ENCODE data around the gene WFS1. TPM values are rescaled to one million over a fixed set of nuclear protein-coding genes. Genes with fewer than 3 reads are reported as not detected.

The WFS1 gene
- total RNA-seq, 1 experiment from 2014 or later, result 0.89 TPM

DNA sequence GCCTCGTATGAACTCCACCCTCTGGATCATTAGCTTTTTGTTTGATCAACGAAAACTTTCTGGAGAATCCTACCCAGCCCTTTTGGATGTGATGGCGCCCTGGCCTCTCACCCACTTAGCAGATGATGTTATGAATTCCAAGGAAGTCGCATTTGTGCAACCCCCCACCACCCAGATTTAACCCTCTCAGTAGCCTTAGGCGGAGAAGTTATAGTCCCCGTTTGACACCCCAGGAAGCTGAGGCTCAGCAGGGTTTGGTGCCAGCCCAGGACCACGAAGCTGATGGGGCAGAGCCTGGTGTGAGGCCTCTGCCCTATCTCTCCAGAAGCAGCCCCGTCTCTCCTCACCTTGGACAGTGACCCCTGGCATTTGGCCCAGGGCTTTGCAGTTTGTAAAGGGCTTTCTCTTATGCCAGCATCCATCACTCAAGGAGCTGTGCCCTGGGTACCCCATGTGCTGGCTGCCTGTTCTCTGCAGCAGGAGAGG, 1.0 kb downstream of the WFS1 start:
- Histone ChIP-seq H3K27me3 (ENCODE audit: low read length) (no peaks in the 10 kb centered on the region), H3K4me2 (ENCODE audit: low read depth, low read length, poor library complexity, severe bottlenecking) (no peak overlapping the region), H3K9me3 (ENCODE audit: low read length) (no peaks in the 10 kb centered on the region), H3K79me2 (ENCODE audit: low read length) (no peaks in the 10 kb centered on the region), H2AFZ (ENCODE audit: low read length) (no peak overlapping the region), H4K20me1 (ENCODE audit: insufficient read depth, low read depth, low read length) (no peaks in the 10 kb centered on the region), H3K4me1 (ENCODE audit: low read length) (peaks cover 5% of the 10 kb centered on the region), H3K36me3 (ENCODE audit: insufficient read depth, low read length) (no peaks in the 10 kb centered on the region), H3K9ac (ENCODE audit: low read length) (no peak overlapping the region), H3K4me3 (ENCODE audit: low read length) (no peak overlapping the region), H3K9me2 (replicated peaks; ENCODE audit: insufficient read depth, low read length) (no peaks in the 10 kb centered on the region), H3K27ac (ENCODE audit: low read length) (no peak overlapping the region)
- DNase-seq, result no peak

DNA sequence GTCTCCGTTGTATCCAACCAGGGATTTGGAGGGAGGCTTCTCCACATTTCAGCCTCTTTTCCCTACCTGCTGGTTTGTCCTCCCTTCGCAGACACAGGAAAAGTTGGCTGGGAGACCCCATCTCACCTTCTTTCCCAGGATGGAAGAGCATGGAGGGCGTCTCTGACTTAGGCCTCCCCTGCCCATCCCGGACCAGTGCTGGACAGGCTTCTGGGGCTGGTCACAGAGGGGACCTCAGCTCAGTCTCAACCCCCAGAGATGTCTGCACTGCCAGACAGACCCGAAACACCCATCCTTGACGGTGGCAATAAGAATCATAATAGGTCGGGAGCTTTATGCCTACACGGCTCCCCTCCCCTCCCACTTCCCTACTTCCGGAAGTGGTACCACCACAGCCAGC, 1.6 kb downstream of the WFS1 start:
- DNase-seq, result no peak
- Histone ChIP-seq H3K4me1 (ENCODE audit: low read length) (peaks cover 5% of the 10 kb centered on the region), H3K4me2 (ENCODE audit: low read depth, low read length, poor library complexity, severe bottlenecking) (no peak overlapping the region), H3K27me3 (ENCODE audit: low read length) (no peaks in the 10 kb centered on the region), H3K9ac (ENCODE audit: low read length) (no peak overlapping the region), H3K9me2 (replicated peaks; ENCODE audit: insufficient read depth, low read length) (no peaks in the 10 kb centered on the region), H3K79me2 (ENCODE audit: low read length) (no peaks in the 10 kb centered on the region), H3K36me3 (ENCODE audit: insufficient read depth, low read length) (no peaks in the 10 kb centered on the region), H4K20me1 (ENCODE audit: insufficient read depth, low read depth, low read length) (no peaks in the 10 kb centered on the region), H3K27ac (ENCODE audit: low read length) (no peak overlapping the region), H3K9me3 (ENCODE audit: low read length) (no peaks in the 10 kb centered on the region), H3K4me3 (ENCODE audit: low read length) (no peak overlapping the region), H2AFZ (ENCODE audit: low read length) (no peak overlapping the region)

GRCh38 chr4:6271701-6272465, 2.2 kb downstream of the WFS1 start:
- Histone ChIP-seq H3K9me3 (ENCODE audit: low read length) (no peaks in the 10 kb centered on the region), H3K79me2 (ENCODE audit: low read length) (no peaks in the 10 kb centered on the region), H3K9me2 (replicated peaks; ENCODE audit: insufficient read depth, low read length) (no peaks in the 10 kb centered on the region), H2AFZ (ENCODE audit: low read length) (no peak overlapping the region), H3K36me3 (ENCODE audit: insufficient read depth, low read length) (no peaks in the 10 kb centered on the region), H3K4me2 (ENCODE audit: low read depth, low read length, poor library complexity, severe bottlenecking) (no peak overlapping the region), H4K20me1 (ENCODE audit: insufficient read depth, low read depth, low read length) (no peaks in the 10 kb centered on the region), H3K27me3 (ENCODE audit: low read length) (no peaks in the 10 kb centered on the region), H3K4me3 (ENCODE audit: low read length) (no peak overlapping the region), H3K4me1 (ENCODE audit: low read length) (peaks cover 5% of the 10 kb centered on the region), H3K27ac (ENCODE audit: low read length) (no peak overlapping the region), H3K9ac (ENCODE audit: low read length) (no peak overlapping the region)
- DNase-seq, result no peak

DNA sequence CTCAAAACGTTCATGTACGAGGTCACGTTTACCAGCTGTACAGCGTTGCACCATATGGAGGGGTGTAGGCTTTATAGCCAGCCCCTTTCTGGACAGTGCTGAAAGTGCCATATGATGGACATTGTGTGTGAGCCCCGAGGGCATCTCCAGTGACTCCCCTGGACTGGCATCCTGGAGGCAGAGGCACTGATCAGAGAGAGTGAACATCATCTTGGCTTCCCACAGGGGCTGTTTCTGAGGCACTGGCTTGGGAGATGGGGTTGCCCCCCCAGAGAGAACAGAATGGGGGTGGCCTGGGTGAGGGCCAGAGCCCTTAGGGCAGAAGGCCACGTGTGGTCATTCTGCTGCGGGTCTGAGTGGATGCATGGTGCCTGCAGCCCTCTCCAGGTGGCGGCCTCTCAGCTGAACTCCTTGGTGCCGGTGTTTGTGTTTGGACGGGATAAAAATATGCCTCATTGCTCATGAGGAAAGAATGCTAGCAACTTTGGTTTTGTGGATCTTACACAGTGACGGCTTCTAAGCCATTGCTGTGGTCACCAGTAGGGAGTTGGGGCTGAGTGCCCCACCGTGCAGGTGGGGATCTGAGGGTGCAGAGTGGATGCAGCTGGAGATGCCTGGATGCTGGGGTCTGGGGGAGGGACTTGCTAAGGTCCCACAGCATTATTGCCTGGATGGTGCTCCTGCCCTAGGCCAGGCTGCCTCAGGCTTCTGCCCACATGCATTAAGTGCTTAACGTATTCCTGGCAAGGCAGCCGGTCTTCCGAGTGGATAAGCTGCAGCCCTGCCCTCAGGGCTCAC, 3.4 kb downstream of the WFS1 start:
- peaks cover 5% of the 10 kb centered on the region for H3K4me1 ChIP-seq (ENCODE audit: low read length)
- no peak for DNase-seq
- H3K4me2 ChIP-seq (ENCODE audit: low read depth, low read length, poor library complexity, severe bottlenecking), result no peak overlapping the region
- no peak overlapping the region for H3K27ac ChIP-seq (ENCODE audit: low read length)
- no peaks in the 10 kb centered on the region for H4K20me1 ChIP-seq (ENCODE audit: insufficient read depth, low read depth, low read length)
- H3K4me3 ChIP-seq (ENCODE audit: low read length), result no peak overlapping the region
- no peaks in the 10 kb centered on the region for H3K36me3 ChIP-seq (ENCODE audit: insufficient read depth, low read length)
- no peak overlapping the region for H2AFZ ChIP-seq (ENCODE audit: low read length)
- no peaks in the 10 kb centered on the region for H3K27me3 ChIP-seq (ENCODE audit: low read length)
- no peaks in the 10 kb centered on the region for H3K9me3 ChIP-seq (ENCODE audit: low read length)
- no peak overlapping the region for H3K9ac ChIP-seq (ENCODE audit: low read length)
- no peaks in the 10 kb centered on the region for H3K79me2 ChIP-seq (ENCODE audit: low read length)
- H3K9me2 ChIP-seq (replicated peaks; ENCODE audit: insufficient read depth, low read length), result no peaks in the 10 kb centered on the region

GRCh38 chr4:6273661-6273990, 4.0 kb downstream of the WFS1 start:
- Histone ChIP-seq H4K20me1 (ENCODE audit: insufficient read depth, low read depth, low read length) (no peaks in the 10 kb centered on the region), H3K4me3 (ENCODE audit: low read length) (no peak overlapping the region), H3K4me2 (ENCODE audit: low read depth, low read length, poor library complexity, severe bottlenecking) (no peak overlapping the region), H3K36me3 (ENCODE audit: insufficient read depth, low read length) (no peaks in the 10 kb centered on the region), H3K79me2 (ENCODE audit: low read length) (no peaks in the 10 kb centered on the region), H3K9me2 (replicated peaks; ENCODE audit: insufficient read depth, low read length) (no peaks in the 10 kb centered on the region), H3K9me3 (ENCODE audit: low read length) (no peaks in the 10 kb centered on the region), H2AFZ (ENCODE audit: low read length) (no peak overlapping the region), H3K27me3 (ENCODE audit: low read length) (no peaks in the 10 kb centered on the region), H3K4me1 (ENCODE audit: low read length) (peaks cover 5% of the 10 kb centered on the region), H3K27ac (ENCODE audit: low read length) (no peak overlapping the region), H3K9ac (ENCODE audit: low read length) (no peak overlapping the region)
- no peak for DNase-seq

DNA sequence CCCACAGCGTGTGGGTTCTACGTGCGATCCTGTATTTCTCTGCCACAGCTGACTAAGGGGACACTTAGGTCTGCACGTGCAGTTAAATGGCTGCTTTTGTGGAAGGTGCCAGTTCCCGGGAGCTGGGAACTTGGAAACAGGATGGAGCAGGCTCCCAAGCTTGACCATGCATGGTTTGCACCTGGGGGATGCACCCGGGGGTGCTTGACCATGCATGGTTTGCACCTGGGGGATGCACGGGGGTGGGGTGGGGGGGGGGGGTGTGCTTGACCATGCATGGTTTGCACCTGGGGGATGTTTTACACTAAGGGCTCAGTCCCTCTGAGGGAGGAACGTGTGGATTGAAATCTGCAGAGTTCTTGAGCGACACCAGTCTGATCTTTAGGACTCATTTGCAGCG, 5.7 kb downstream of the WFS1 start:
- Histone ChIP-seq H3K9ac (ENCODE audit: low read length) (no peak overlapping the region), H2AFZ (ENCODE audit: low read length) (no peak overlapping the region), H3K79me2 (ENCODE audit: low read length) (no peaks in the 10 kb centered on the region), H3K4me2 (ENCODE audit: low read depth, low read length, poor library complexity, severe bottlenecking) (no peak overlapping the region), H3K36me3 (ENCODE audit: insufficient read depth, low read length) (no peaks in the 10 kb centered on the region), H3K4me1 (ENCODE audit: low read length) (no peaks in the 10 kb centered on the region), H3K27me3 (ENCODE audit: low read length) (no peaks in the 10 kb centered on the region), H4K20me1 (ENCODE audit: insufficient read depth, low read depth, low read length) (no peaks in the 10 kb centered on the region), H3K9me2 (replicated peaks; ENCODE audit: insufficient read depth, low read length) (no peaks in the 10 kb centered on the region), H3K9me3 (ENCODE audit: low read length) (no peaks in the 10 kb centered on the region), H3K27ac (ENCODE audit: low read length) (no peak overlapping the region), H3K4me3 (ENCODE audit: low read length) (no peak overlapping the region)
- DNase-seq, result no peak

DNA sequence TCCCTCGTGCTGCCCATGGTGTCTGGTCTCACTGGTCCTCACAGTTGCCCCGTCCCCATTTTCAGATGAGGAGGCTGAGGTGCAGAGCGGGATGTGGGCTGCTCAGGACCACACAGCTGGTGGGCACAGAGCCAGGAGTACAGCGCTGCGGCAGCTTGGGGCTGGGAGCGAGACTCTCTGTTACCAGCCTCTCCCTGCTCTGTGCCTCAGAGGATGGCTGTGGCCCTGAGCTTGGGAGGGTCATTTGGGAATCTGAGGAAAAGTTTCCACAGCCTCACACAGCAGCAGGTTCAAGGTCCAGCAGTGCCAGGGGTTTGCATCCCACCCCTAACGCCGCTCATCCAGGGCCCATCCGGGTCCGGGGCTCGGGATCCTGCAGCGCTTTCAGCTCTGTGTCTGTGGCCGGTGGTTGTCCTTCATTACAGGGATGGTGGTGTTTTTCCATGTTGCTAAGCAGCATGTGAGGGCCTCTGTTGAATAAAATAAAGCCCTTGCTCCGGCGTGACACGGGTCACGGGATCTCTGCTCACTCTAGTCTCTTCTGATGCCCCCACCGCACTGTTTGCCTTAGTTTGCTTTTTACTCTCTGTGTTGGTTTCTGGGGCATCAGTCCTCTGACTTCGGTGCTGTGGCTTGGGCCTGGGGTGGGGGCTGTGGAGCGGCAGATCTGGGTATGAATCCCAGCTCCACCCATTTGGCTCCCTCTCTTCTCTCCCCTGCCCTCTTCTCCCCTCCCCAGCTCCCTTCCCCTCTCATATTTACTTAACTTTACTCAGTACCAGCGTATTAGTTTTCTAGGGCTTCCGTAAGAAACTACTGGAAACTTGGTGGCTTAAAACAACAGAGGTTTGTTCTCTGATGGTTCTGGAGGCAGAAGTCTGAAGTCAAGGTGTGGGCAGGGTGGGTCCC, 6.5 kb downstream of the WFS1 start:
- Histone ChIP-seq H3K9ac (ENCODE audit: low read length) (no peak overlapping the region), H2AFZ (ENCODE audit: low read length) (no peak overlapping the region), H3K79me2 (ENCODE audit: low read length) (no peaks in the 10 kb centered on the region), H3K9me3 (ENCODE audit: low read length) (no peaks in the 10 kb centered on the region), H4K20me1 (ENCODE audit: insufficient read depth, low read depth, low read length) (no peaks in the 10 kb centered on the region), H3K27me3 (ENCODE audit: low read length) (no peaks in the 10 kb centered on the region), H3K36me3 (ENCODE audit: insufficient read depth, low read length) (no peaks in the 10 kb centered on the region), H3K9me2 (replicated peaks; ENCODE audit: insufficient read depth, low read length) (no peaks in the 10 kb centered on the region), H3K4me1 (ENCODE audit: low read length) (no peaks in the 10 kb centered on the region), H3K27ac (ENCODE audit: low read length) (no peak overlapping the region), H3K4me2 (ENCODE audit: low read depth, low read length, poor library complexity, severe bottlenecking) (no peak overlapping the region), H3K4me3 (ENCODE audit: low read length) (no peak overlapping the region)
- no peak for DNase-seq

Measured in Karpas-422 (cell line).